Measurements from ENCODE around the gene OR2V2. TPM values are rescaled to one million over a fixed set of nuclear protein-coding genes. Genes with fewer than 3 reads are reported as not detected.

The OR2V2 gene
- total RNA-seq, 4 donors from 2014 or later, result not detected

- H3K27ac ChIP-seq, result peak within 1 kb of the TSS in 3 of 4 donors; percentile 22 to 76 (median 40)
- H3K27me3 ChIP-seq, result no peaks in the 10 kb centered on the region
- peaks cover 3 to 41% (median 19%) of the 10 kb centered on the region in 4 donors for H3K4me1 ChIP-seq
- H3K9me3 ChIP-seq, result no peaks in the 10 kb centered on the region
- DNase-seq, result peak in 1 of 3 donors; percentile 69
- TF ChIP-seq POLR2A (IDR thresholded peaks at IDR 0.05) (no peak), CTCF (IDR thresholded peaks at IDR 0.05) (no peak)
- H3K4me3 ChIP-seq, result peak within 1 kb of the TSS; percentile 54 to 67 (median 62)
- no peaks in the 10 kb centered on the region for H3K36me3 ChIP-seq
Measured at GRCh38 chr5:181204826-181205760, 57.7 kb downstream of the OR2V2 start, which contains the start of gene TRIM7. Gene TRIM7, minus strand, starts transcription at chr5:181205196. Its CDS starts 86 bp downstream, at chr5:181205110.

GRCh38 chr5:181205761-181206649, 58.6 kb downstream of the OR2V2 start:
- Histone ChIP-seq H3K36me3 (no peaks in the 10 kb centered on the region), H3K9me3 (no peaks in the 10 kb centered on the region), H3K4me1 (peaks cover 3 to 41% (median 19%) of the 10 kb centered on the region in 4 donors), H3K27me3 (no peaks in the 10 kb centered on the region), H3K27ac (peak overlapping the region in 3 of 4 donors; percentile 70 to 78 (median 76)), H3K4me3 (peak overlapping the region; percentile 44 to 67 (median 62))
- TF ChIP-seq POLR2A (IDR thresholded peaks at IDR 0.05), result no peak
- no peak for TF ChIP-seq CTCF (IDR thresholded peaks at IDR 0.05)
- peak in 1 of 3 donors; percentile 53 for DNase-seq

- Histone ChIP-seq H3K4me1 (peaks cover 3 to 41% (median 19%) of the 10 kb centered on the region in 4 donors), H3K27ac (peak overlapping the region; percentile 53 to 78 (median 73)), H3K9me3 (no peaks in the 10 kb centered on the region), H3K4me3 (peak overlapping the region; percentile 44 to 67 (median 56)), H3K27me3 (no peaks in the 10 kb centered on the region), H3K36me3 (no peaks in the 10 kb centered on the region)
- peak; percentile 66 to 88 (median 68) for DNase-seq
- no peak for TF ChIP-seq POLR2A (IDR thresholded peaks at IDR 0.05)
- TF ChIP-seq CTCF (IDR thresholded peaks at IDR 0.05), result no peak
Measured at GRCh38 chr5:181207214-181207959, 60.0 kb downstream of the OR2V2 start.

GRCh38 chr5:181207960-181208253, 60.5 kb downstream of the OR2V2 start:
- Histone ChIP-seq H3K9me3 (no peaks in the 10 kb centered on the region), H3K36me3 (no peaks in the 10 kb centered on the region), H3K27ac (peak overlapping the region in 3 of 4 donors; percentile 70 to 78 (median 76)), H3K4me3 (peak overlapping the region in 1 of 4 donors; percentile 53), H3K4me1 (peaks cover 3 to 41% (median 19%) of the 10 kb centered on the region in 4 donors), H3K27me3 (no peaks in the 10 kb centered on the region)
- TF ChIP-seq CTCF (IDR thresholded peaks at IDR 0.05) (no peak), POLR2A (IDR thresholded peaks at IDR 0.05) (no peak)
- no peak for DNase-seq

Other genes with a start within 250 kb of the OR2V2 start
- gene BTNL8, start 248.4 kb upstream of the OR2V2 start, total RNA-seq, result 100 to 1,000 TPM in 3 of 4 donors, 1 to 10 TPM in 1; 6.6 to 337 (median 134) TPM
- gene BTNL3, start 158.7 kb upstream of the OR2V2 start, total RNA-seq, result 100 to 1,000 TPM in 2 of 4 donors, 10 to 100 TPM in 1, 1 to 10 TPM in 1; 7.4 to 214 (median 110) TPM
- gene BTNL9, start 107.3 kb upstream of the OR2V2 start, total RNA-seq, result 10 to 100 TPM in 1 of 4 donors, 1 to 10 TPM in 3; 5.3 to 48.7 (median 8.7) TPM
- not detected for gene OR2V1, start 16.4 kb upstream of the OR2V2 start, total RNA-seq
- gene TRIM7, start 57.6 kb downstream of the OR2V2 start, total RNA-seq, result 1 to 10 TPM in 3 of 4 donors, under 1 TPM in 1; 0.88 to 2.6 (median 2.2) TPM
- gene TRIM41, start 75.7 kb downstream of the OR2V2 start, total RNA-seq, result 10 to 100 TPM; 13.7 to 31.4 (median 21.8) TPM
- gene RACK1, start 96.3 kb downstream of the OR2V2 start, total RNA-seq, result 1,000 to 10,000 TPM; 1,067 to 1,931 (median 1,321) TPM
- 10 to 100 TPM; 15.6 to 23.1 (median 20.3) TPM for gene TRIM52, start 113.6 kb downstream of the OR2V2 start, total RNA-seq
- not detected for gene OR4F3, start 219.7 kb downstream of the OR2V2 start, total RNA-seq